CD4-positive, alpha-beta T cell (primary cell): Measurements from ENCODE around the gene SV2C. TPM values are rescaled to one million over a fixed set of nuclear protein-coding genes. Genes with fewer than 3 reads are reported as not detected.

Experiments used
- ATAC-seq: fragments of 200-7000 bp; cut with Tn5 transposase; one replicate; pipeline ENCODE4 v1.10.0; 2022; ENCODE audit warnings: mild to moderate bottlenecking; ENCODE audit not compliant: poor library complexity
- CTCF ChIA-PET: fragments of 350-600 bp; sonication (Branson Sonifier 250); formaldehyde crosslinking; loops from one replicate; lab custom pipeline; 2021; ENCODE audit warnings: antibody characterized with exemption, inconsistent platforms; lab: Charles Lee
- POLR2A ChIA-PET: fragments of 350-600 bp; sonication (Branson Sonifier 250); formaldehyde crosslinking; loops from one replicate; lab custom pipeline; 2021; ENCODE audit warnings: antibody characterized with exemption, inconsistent platforms; lab: Charles Lee
- DNase-seq, 14 experiments: peaks; one replicate each; pipeline ENCODE4 v3.0.0-alpha.2; 2013 to 2020; ENCODE audit warnings: mixed read lengths in 2 of 14
- H3K27ac ChIP-seq, 2 donors: one replicate each; pipeline versions ENCODE4 v1.5.1 to v1.7.0; 2013; ENCODE audit warnings: low read length in 2 of 2, low read depth in 1 of 2, mild to moderate bottlenecking in 1 of 2
- H3K27me3 ChIP-seq, 2 experiments: 1 replicate in 1 of 2; 2 replicates in 1 of 2; pipeline versions ENCODE4 v1.6.1 to v1.7.0; 2013; ENCODE audit warnings: low read length in 2 of 2, control low read depth in 1 of 2, mild to moderate bottlenecking in 1 of 2, moderate library complexity in 1 of 2; ENCODE audit not compliant: insufficient read depth in 2 of 2, control insufficient read depth in 1 of 2
- H3K36me3 ChIP-seq: one replicate; pipeline ENCODE4 v1.6.1; 2013; ENCODE audit warnings: low read length, control low read depth; ENCODE audit not compliant: insufficient read depth
- H3K4me1 ChIP-seq: one replicate; pipeline ENCODE4 v1.6.1; 2013; ENCODE audit warnings: low read length, control low read depth; ENCODE audit not compliant: insufficient read depth
- H3K4me3 ChIP-seq: one replicate; pipeline ENCODE4 v1.5.1; 2013; ENCODE audit warnings: mild to moderate bottlenecking, low read length, moderate library complexity
- H3K9me3 ChIP-seq, 2 experiments: 1 replicate in 1 of 2; 2 replicates in 1 of 2; pipeline versions ENCODE4 v1.6.1 to v1.7.0; 2013; ENCODE audit warnings: low read length in 2 of 2, mild to moderate bottlenecking in 2 of 2, control low read depth in 1 of 2, moderate library complexity in 1 of 2; ENCODE audit not compliant: control insufficient read depth in 1 of 2, insufficient read depth in 1 of 2
- H3K27ac Mint-ChIP-seq: one replicate; pipeline ENCODE4 v1.8.0; 2020; ENCODE audit warnings: mixed read lengths
- H3K27me3 Mint-ChIP-seq: one replicate; pipeline ENCODE4 v1.8.0; 2021; ENCODE audit warnings: mixed read lengths
- H3K36me3 Mint-ChIP-seq: one replicate; pipeline ENCODE4 v1.8.0; 2021; ENCODE audit warnings: low read depth, mixed read lengths
- H3K4me1 Mint-ChIP-seq: one replicate; pipeline ENCODE4 v1.8.0; 2021; ENCODE audit warnings: low read depth, mixed read lengths
- H3K4me3 Mint-ChIP-seq: one replicate; pipeline ENCODE4 v1.8.0; 2020; ENCODE audit warnings: mild to moderate bottlenecking, mixed read lengths
- H3K9me3 Mint-ChIP-seq: one replicate; pipeline ENCODE4 v1.8.0; 2020; ENCODE audit warnings: mixed read lengths
- CTCF ChIP-seq: fragments of 200-600 bp; IDR thresholded peaks from one replicate; pipeline ENCODE4 v1.8.0; 2022; ENCODE audit warnings: antibody characterized with exemption, mild to moderate bottlenecking
- intact Hi-C, 2 experiments: fragments of 100-400 bp; cut with DNase I in 1 of 2; cut with micrococcal nuclease in 1 of 2; formaldehyde crosslinking; loops; one replicate each; pipeline versions ENCODE4 v1.15.1 to v1.9.0; 2023 to 2025; cut with DNase I, micrococcal nuclease
- total RNA-seq, 174 experiments: library from RNA in 2 of 174; stranded (reverse) in 2 of 174; gene quantifications; one replicate each; pipeline ENCODE4 v1.2.3 and lab custom pipeline; 2021 to 2026

SV2C gene
- total RNA-seq, 2 experiments from 2014 or later: 0.03 to 0.08 TPM

GRCh38 chr5:76204191-76204590 is 121.0 kb downstream of the SV2C start:
- H3K4me1 Mint-ChIP-seq: peaks cover 5% of the 10 kb centered on the region
- H3K27ac Mint-ChIP-seq: no peak overlapping the region
- peaks cover 4% of the 10 kb centered on the region for H3K4me1 ChIP-seq
- H3K4me3 Mint-ChIP-seq: no peak overlapping the region
- intact Hi-C loops: no loop called here
- H3K27me3 ChIP-seq: no peaks in the 10 kb centered on the region
- H3K27me3 Mint-ChIP-seq: peaks cover 6% of the 10 kb centered on the region
- CTCF ChIA-PET: no interaction called here
- no peaks in the 10 kb centered on the region for H3K36me3 Mint-ChIP-seq
- H3K27ac ChIP-seq: no peak overlapping the region
- POLR2A ChIA-PET: no interaction called here
- DNase-seq: no peak
- no peak for TF ChIP-seq CTCF
- no peaks in the 10 kb centered on the region for H3K9me3 Mint-ChIP-seq
- H3K36me3 ChIP-seq: no peaks in the 10 kb centered on the region
- no peaks in the 10 kb centered on the region for H3K9me3 ChIP-seq
- no peak overlapping the region for H3K4me3 ChIP-seq
- ATAC-seq: no peak

- peaks cover 6% of the 10 kb centered on the region for H3K27me3 Mint-ChIP-seq
- no peaks in the 10 kb centered on the region for H3K36me3 ChIP-seq
- no peak overlapping the region for H3K4me3 Mint-ChIP-seq
- no peaks in the 10 kb centered on the region for H3K9me3 Mint-ChIP-seq
- DNase-seq (no peak), ATAC-seq (no peak)
- H3K4me1 Mint-ChIP-seq: no peaks in the 10 kb centered on the region
- no peak overlapping the region for H3K27ac ChIP-seq
- ChIA-PET POLR2A (no interaction called here), CTCF (no interaction called here)
- intact Hi-C loops: no loop called here
- H3K4me1 ChIP-seq: no peaks in the 10 kb centered on the region
- no peak for TF ChIP-seq CTCF
- H3K27ac Mint-ChIP-seq: no peak overlapping the region
- no peak overlapping the region for H3K4me3 ChIP-seq
- peaks cover 3 to 4% of the 10 kb centered on the region in 2 experiments for H3K9me3 ChIP-seq
- no peaks in the 10 kb centered on the region for H3K27me3 ChIP-seq
- H3K36me3 Mint-ChIP-seq: no peaks in the 10 kb centered on the region
Measured at GRCh38 chr5:76204713-76205112, 121.5 kb downstream of the SV2C start.

- H3K4me3 Mint-ChIP-seq: no peak overlapping the region
- ATAC-seq: no peak
- no peak for DNase-seq
- Histone ChIP-seq H3K27me3 (no peaks in the 10 kb centered on the region), H3K9me3 (peaks cover 6% of the 10 kb centered on the region in 2 experiments), H3K4me1 (no peaks in the 10 kb centered on the region), H3K27ac (no peak overlapping the region), H3K4me3 (no peak overlapping the region), H3K36me3 (no peaks in the 10 kb centered on the region)
- H3K27ac Mint-ChIP-seq: no peak overlapping the region
- H3K36me3 Mint-ChIP-seq: no peaks in the 10 kb centered on the region
- POLR2A ChIA-PET: no interaction called here
- intact Hi-C loops: no loop called here
- no peak for TF ChIP-seq CTCF
- no peaks in the 10 kb centered on the region for H3K9me3 Mint-ChIP-seq
- peaks cover 19% of the 10 kb centered on the region for H3K27me3 Mint-ChIP-seq
- CTCF ChIA-PET: no interaction called here
- H3K4me1 Mint-ChIP-seq: no peaks in the 10 kb centered on the region
Measured at GRCh38 chr5:76207120-76207519, 123.9 kb downstream of the SV2C start.
